SK-N-SH (cell line): ENCODE data around the gene C17orf100. TPM values are rescaled to one million over a fixed set of nuclear protein-coding genes. Genes with fewer than 3 reads are reported as not detected.

Source experiments
- CTCF ChIA-PET: fragments of 300-600, 350-600 bp; formaldehyde crosslinking; extraction: SDS; loops from one replicate; lab custom pipeline; 2021; lab: Yijun Ruan, JAX
- POLR2A ChIA-PET: fragments of 350-600 bp; sonication (Branson Sonifier 250); formaldehyde crosslinking; extraction: SDS; loops from one replicate; lab custom pipeline; 2020; ENCODE audit warnings: antibody characterized with exemption, inconsistent platforms; lab: Yijun Ruan, JAX
- DNase-seq: peaks from one replicate; pipeline ENCODE4 v3.0.0; 2012
- H2AFZ ChIP-seq: fragments of 200-600 bp; sonication (generic); 2 replicates; pipeline ENCODE4 v1.8.1; 2016; ENCODE audit warnings: antibody characterized with exemption, mild to moderate bottlenecking, low read depth
- H3F3A ChIP-seq: fragments of 200-600 bp; sonication (generic); replicated peaks from 2 replicates; pipeline ENCODE3; 2016; ENCODE audit warnings: antibody characterized with exemption, mild to moderate bottlenecking; ENCODE audit not compliant: insufficient read depth
- H3K27ac ChIP-seq, 2 experiments: fragments of 200-500 bp in 1 of 2; fragments of 200-600 bp in 1 of 2; sonication (Bioruptor generic) in 1 of 2; sonication (generic), shearing (Covaris generic) in 1 of 2; 2 replicates each; pipeline versions ENCODE4 v1.5.1 to v1.6.1; 2014 to 2016; ENCODE audit warnings: low read depth in 2 of 2, inconsistent platforms in 1 of 2, low read length in 1 of 2, mild to moderate bottlenecking in 1 of 2, mixed read lengths in 1 of 2
- H3K27me3 ChIP-seq: fragments of 200-600 bp; sonication (generic), shearing (Covaris generic); 2 replicates; pipeline ENCODE4 v1.6.1; 2016; ENCODE audit warnings: mixed run types; ENCODE audit not compliant: insufficient read depth
- H3K36me3 ChIP-seq, 2 experiments: fragments of 200-500 bp in 1 of 2; fragments of 200-600 bp in 1 of 2; sonication (Bioruptor generic) in 1 of 2; sonication (generic) in 1 of 2; replicated peaks in 1 of 2; 2 replicates each; pipeline versions ENCODE3 to v1.5.1; 2014 to 2016; ENCODE audit warnings: low read length in 1 of 2, mild to moderate bottlenecking in 1 of 2; ENCODE audit not compliant: insufficient read depth in 2 of 2, control insufficient read depth in 1 of 2
- H3K4me1 ChIP-seq, 2 experiments: fragments of 200-500 bp in 1 of 2; fragments of 200-600 bp in 1 of 2; sonication (Bioruptor generic) in 1 of 2; sonication (generic), shearing (Covaris generic) in 1 of 2; 2 replicates each; pipeline versions ENCODE4 v1.5.1 to v1.6.1; 2014 to 2016; ENCODE audit warnings: low read depth in 1 of 2, low read length in 1 of 2, mixed run types in 1 of 2; ENCODE audit not compliant: insufficient read depth in 2 of 2, control insufficient read depth in 1 of 2
- H3K4me2 ChIP-seq: fragments of 200-600 bp; sonication (generic), shearing (Covaris generic); 2 replicates; pipeline ENCODE4 v1.6.1; 2017; ENCODE audit warnings: mixed run types
- H3K4me3 ChIP-seq, 2 experiments: fragments of 200-500 bp in 1 of 2; fragments of 200-600 bp in 1 of 2; sonication (Bioruptor generic) in 1 of 2; sonication (generic), shearing (Covaris generic) in 1 of 2; 2 replicates each; pipeline versions ENCODE4 v1.5.1 to v1.8.1; 2014 to 2016; ENCODE audit warnings: low read depth in 2 of 2, inconsistent platforms in 1 of 2, low read length in 1 of 2, mild to moderate bottlenecking in 1 of 2, mixed read lengths in 1 of 2, moderate library complexity in 1 of 2
- H3K79me2 ChIP-seq: fragments of 200-600 bp; sonication (generic); 2 replicates; pipeline ENCODE4 v1.8.1; 2017; ENCODE audit warnings: mild to moderate bottlenecking; ENCODE audit not compliant: insufficient read depth
- H3K9ac ChIP-seq: fragments of 200-600 bp; sonication (generic); 2 replicates; pipeline ENCODE4 v1.6.1; 2017; ENCODE audit warnings: mixed run types
- H3K9me2 ChIP-seq: fragments of 200-600 bp; sonication (generic); 2 replicates; pipeline ENCODE4 v1.6.1; 2017; ENCODE audit warnings: mixed run types
- H3K9me3 ChIP-seq: fragments of 200-600 bp; sonication (generic); 2 replicates; pipeline ENCODE4 v1.6.1; 2017; ENCODE audit warnings: mixed run types, mild to moderate bottlenecking, moderate library complexity
- H4K20me1 ChIP-seq: fragments of 200-600 bp; sonication (generic); 2 replicates; pipeline ENCODE4 v1.6.1; 2017; ENCODE audit warnings: mild to moderate bottlenecking, mixed run types; ENCODE audit not compliant: insufficient read depth
- ELF1 ChIP-seq: IDR thresholded peaks from 2 replicates; pipeline ENCODE4 v1.4.0; 2012
- FOXJ3 ChIP-seq: sonication (generic); formaldehyde crosslinking; IDR thresholded peaks from 2 replicates; pipeline ENCODE4 v1.5.1; 2020; ENCODE audit warnings: mild to moderate bottlenecking, missing genetic modification reagents
- GATA2 ChIP-seq: sonication (generic); formaldehyde crosslinking; IDR thresholded peaks from 2 replicates; pipeline ENCODE4 v1.5.0; 2020; ENCODE audit warnings: mild to moderate bottlenecking, missing genetic modification reagents
- JUND ChIP-seq: IDR thresholded peaks from 2 replicates; pipeline ENCODE4 v1.4.0; 2012
- MEF2A ChIP-seq: IDR thresholded peaks from 2 replicates; pipeline ENCODE4 v1.4.0; 2012; ENCODE audit warnings: low read depth, borderline replicate concordance
- NRF1 ChIP-seq: IDR thresholded peaks from 2 replicates; pipeline ENCODE4 v1.6.1; 2012; ENCODE audit warnings: low read depth, mild to moderate bottlenecking, low read length
- RAD21 ChIP-seq: IDR thresholded peaks from 2 replicates; pipeline ENCODE4 v1.6.1; 2012; ENCODE audit warnings: mild to moderate bottlenecking, low read length
- RCOR1 ChIP-seq: fragments of 150-350 bp; IDR thresholded peaks from 2 replicates; pipeline ENCODE4 v1.6.1; 2017; ENCODE audit warnings: antibody characterized with exemption, low read length
- RFX5 ChIP-seq: IDR thresholded peaks from 2 replicates; pipeline ENCODE4 v1.6.1; 2012; ENCODE audit warnings: mild to moderate bottlenecking, improper control_type of control experiment, low read length
- TAF1 ChIP-seq: IDR thresholded peaks from 2 replicates; pipeline ENCODE4 v1.6.1; 2012; ENCODE audit warnings: low read depth, mild to moderate bottlenecking, low read length, moderate library complexity, borderline replicate concordance
- WGBS: methylation state at CpG from one replicate; pipeline ENCODE4 v1.1.6; 2017; ENCODE audit warnings: low lambda C conversion rate; 5-methylcytosine and 5-hydroxymethylcytosine counted together
- polyA plus RNA-seq, 3 experiments: library from polyadenylated mRNA; depleted of rRNA; stranded (reverse); fragments of >200 nt; gene quantifications; 2 replicates each; pipeline ENCODE4 v1.2.3, GENCODE V29; 2012
- TF ChIP-seq, protein P1 (sequence below): IDR thresholded peaks from 2 replicates; pipeline ENCODE4 v1.4.0; 2012; ENCODE audit warnings: low read depth, borderline replicate concordance
- TF ChIP-seq, protein P2 (sequence below): fragments of 150-350 bp; IDR thresholded peaks from 2 replicates; pipeline ENCODE4 v1.6.1; 2017; ENCODE audit warnings: antibody characterized with exemption, low read length, low read depth, borderline replicate concordance
- TF ChIP-seq, protein P3 (sequence below): IDR thresholded peaks from 2 replicates; pipeline ENCODE4 v1.6.1; 2012; ENCODE audit warnings: mild to moderate bottlenecking, low read depth, low read length, moderate library complexity
- TF ChIP-seq, protein P4 (sequence below): IDR thresholded peaks from 2 replicates; pipeline ENCODE4 v1.4.0; 2012; ENCODE audit warnings: low read depth, borderline replicate concordance

Gene C17orf100
- polyA plus RNA-seq, 1 of the 3 experiments (the other 2 are of a cell fraction): 2.6 TPM

DNA sequence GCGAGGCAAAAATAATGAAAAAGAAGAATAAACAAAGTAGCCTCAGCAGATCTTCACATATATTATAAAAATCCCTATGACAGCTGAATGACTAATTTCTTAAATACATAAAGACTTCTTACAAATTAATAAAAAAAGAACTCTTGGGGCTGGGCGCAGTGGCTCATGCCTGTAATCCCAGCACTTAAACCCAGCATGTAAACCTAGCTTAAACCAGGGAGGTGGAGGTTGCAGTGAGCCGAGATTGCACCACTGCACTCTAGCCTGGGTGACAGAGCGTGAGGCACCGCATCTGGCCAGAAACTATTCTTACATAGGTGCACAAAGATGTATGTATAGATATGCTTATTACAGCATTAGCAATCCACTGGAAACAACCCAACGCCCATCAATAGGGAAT is 27.7 kb downstream of the C17orf100 start:
- Histone ChIP-seq H3K4me1 (no peaks in the 10 kb centered on the region), H4K20me1 (no peaks in the 10 kb centered on the region), H3K4me2 (no peak overlapping the region), H3K79me2 (no peaks in the 10 kb centered on the region), H3K4me3 (no peak overlapping the region), H3F3A (no peaks in the 10 kb centered on the region), H2AFZ (no peak overlapping the region), H3K36me3 (no peaks in the 10 kb centered on the region), H3K9me2 (no peaks in the 10 kb centered on the region), H3K27me3 (peaks cover 77% of the 10 kb centered on the region), H3K9me3 (no peaks in the 10 kb centered on the region), H3K27ac (no peak overlapping the region), H3K9ac (no peak overlapping the region)
- WGBS: 6% methylated on average over 6 of the region's 6 CpGs
- no peak for DNase-seq
- CTCF ChIA-PET: interaction anchor here (0.9 to 1.6 kb wide), 2 partner anchors 13 to 52 kb away, joined by 3 to 5 read pairs; no protein-coding TSS in a partner anchor
- TF ChIP-seq ELF1 (no peak), JUND (no peak), RCOR1 (no peak), TAF1 (no peak), RFX5 (no peak), RAD21 (no peak), FOXJ3 (no peak)
- TF ChIP-seq, protein P1, sequence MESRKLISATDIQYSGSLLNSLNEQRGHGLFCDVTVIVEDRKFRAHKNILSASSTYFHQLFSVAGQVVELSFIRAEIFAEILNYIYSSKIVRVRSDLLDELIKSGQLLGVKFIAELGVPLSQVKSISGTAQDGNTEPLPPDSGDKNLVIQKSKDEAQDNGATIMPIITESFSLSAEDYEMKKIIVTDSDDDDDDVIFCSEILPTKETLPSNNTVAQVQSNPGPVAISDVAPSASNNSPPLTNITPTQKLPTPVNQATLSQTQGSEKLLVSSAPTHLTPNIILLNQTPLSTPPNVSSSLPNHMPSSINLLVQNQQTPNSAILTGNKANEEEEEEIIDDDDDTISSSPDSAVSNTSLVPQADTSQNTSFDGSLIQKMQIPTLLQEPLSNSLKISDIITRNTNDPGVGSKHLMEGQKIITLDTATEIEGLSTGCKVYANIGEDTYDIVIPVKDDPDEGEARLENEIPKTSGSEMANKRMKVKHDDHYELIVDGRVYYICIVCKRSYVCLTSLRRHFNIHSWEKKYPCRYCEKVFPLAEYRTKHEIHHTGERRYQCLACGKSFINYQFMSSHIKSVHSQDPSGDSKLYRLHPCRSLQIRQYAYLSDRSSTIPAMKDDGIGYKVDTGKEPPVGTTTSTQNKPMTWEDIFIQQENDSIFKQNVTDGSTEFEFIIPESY: no peak
- TF ChIP-seq, protein P2, sequence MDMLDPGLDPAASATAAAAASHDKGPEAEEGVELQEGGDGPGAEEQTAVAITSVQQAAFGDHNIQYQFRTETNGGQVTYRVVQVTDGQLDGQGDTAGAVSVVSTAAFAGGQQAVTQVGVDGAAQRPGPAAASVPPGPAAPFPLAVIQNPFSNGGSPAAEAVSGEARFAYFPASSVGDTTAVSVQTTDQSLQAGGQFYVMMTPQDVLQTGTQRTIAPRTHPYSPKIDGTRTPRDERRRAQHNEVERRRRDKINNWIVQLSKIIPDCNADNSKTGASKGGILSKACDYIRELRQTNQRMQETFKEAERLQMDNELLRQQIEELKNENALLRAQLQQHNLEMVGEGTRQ: no peak
- TF ChIP-seq, protein P3, sequence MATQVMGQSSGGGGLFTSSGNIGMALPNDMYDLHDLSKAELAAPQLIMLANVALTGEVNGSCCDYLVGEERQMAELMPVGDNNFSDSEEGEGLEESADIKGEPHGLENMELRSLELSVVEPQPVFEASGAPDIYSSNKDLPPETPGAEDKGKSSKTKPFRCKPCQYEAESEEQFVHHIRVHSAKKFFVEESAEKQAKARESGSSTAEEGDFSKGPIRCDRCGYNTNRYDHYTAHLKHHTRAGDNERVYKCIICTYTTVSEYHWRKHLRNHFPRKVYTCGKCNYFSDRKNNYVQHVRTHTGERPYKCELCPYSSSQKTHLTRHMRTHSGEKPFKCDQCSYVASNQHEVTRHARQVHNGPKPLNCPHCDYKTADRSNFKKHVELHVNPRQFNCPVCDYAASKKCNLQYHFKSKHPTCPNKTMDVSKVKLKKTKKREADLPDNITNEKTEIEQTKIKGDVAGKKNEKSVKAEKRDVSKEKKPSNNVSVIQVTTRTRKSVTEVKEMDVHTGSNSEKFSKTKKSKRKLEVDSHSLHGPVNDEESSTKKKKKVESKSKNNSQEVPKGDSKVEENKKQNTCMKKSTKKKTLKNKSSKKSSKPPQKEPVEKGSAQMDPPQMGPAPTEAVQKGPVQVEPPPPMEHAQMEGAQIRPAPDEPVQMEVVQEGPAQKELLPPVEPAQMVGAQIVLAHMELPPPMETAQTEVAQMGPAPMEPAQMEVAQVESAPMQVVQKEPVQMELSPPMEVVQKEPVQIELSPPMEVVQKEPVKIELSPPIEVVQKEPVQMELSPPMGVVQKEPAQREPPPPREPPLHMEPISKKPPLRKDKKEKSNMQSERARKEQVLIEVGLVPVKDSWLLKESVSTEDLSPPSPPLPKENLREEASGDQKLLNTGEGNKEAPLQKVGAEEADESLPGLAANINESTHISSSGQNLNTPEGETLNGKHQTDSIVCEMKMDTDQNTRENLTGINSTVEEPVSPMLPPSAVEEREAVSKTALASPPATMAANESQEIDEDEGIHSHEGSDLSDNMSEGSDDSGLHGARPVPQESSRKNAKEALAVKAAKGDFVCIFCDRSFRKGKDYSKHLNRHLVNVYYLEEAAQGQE: no peak
- POLR2A ChIA-PET: no interaction called here

DNA sequence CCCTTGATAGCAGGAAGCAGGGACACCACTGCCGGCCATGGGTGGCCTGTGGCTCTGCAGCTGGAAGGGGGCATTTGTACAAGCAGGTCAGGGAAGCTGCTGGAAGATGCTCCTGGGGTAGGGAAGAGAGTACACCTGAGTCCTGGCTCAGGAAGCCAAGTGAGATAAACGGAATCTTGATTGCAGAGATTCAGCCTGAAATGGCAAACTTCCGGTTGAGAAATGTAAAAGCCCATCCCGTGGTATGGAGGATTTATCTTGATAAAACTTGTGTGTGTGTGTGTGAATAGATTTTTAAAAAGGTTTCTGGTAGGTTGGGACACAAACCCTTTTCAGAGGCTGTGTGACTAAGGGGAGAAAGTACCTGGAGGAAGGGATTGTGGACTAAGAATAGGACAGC is 29.6 kb downstream of the C17orf100 start:
- Histone ChIP-seq H4K20me1 (no peaks in the 10 kb centered on the region), H3K4me2 (no peak overlapping the region), H3K27me3 (peaks cover 83% of the 10 kb centered on the region), H3K9me3 (no peaks in the 10 kb centered on the region), H3K36me3 (no peaks in the 10 kb centered on the region), H3K4me1 (no peaks in the 10 kb centered on the region), H3K4me3 (no peak overlapping the region), H3K9me2 (no peaks in the 10 kb centered on the region), H3K9ac (no peak overlapping the region), H2AFZ (no peak overlapping the region), H3K79me2 (no peaks in the 10 kb centered on the region), H3F3A (no peaks in the 10 kb centered on the region), H3K27ac (no peak overlapping the region)
- POLR2A ChIA-PET: no interaction called here
- CTCF ChIA-PET: interaction anchor here (1.4 kb wide), 1 partner anchor 15 kb away, joined by 7 read pairs; no protein-coding TSS in a partner anchor
- WGBS: 7% methylated on average over 4 of the region's 4 CpGs
- no peak for TF ChIP-seq NRF1
- TF ChIP-seq, protein P1: no peak
- TF ChIP-seq GATA2 (CRISPR knock-in tag): no peak
- TF ChIP-seq, protein P4, sequence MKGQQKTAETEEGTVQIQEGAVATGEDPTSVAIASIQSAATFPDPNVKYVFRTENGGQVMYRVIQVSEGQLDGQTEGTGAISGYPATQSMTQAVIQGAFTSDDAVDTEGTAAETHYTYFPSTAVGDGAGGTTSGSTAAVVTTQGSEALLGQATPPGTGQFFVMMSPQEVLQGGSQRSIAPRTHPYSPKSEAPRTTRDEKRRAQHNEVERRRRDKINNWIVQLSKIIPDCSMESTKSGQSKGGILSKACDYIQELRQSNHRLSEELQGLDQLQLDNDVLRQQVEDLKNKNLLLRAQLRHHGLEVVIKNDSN: no peak
- no peak for TF ChIP-seq MEF2A
- no peak for DNase-seq
